H9 (cell line): ENCODE data around the gene ATP6V1G2. TPM values are rescaled to one million over a fixed set of nuclear protein-coding genes. Genes with fewer than 3 reads are reported as not detected.

ENCODE experiments used
- DNase-seq: peaks from one replicate; pipeline ENCODE4 v3.0.0-alpha.2; 2017
- H2AFZ ChIP-seq: one replicate; pipeline ENCODE4 v1.6.1; 2013; ENCODE audit warnings: mild to moderate bottlenecking, low read length, control low read depth, moderate library complexity
- H2AK5ac ChIP-seq: 2 replicates; pipeline ENCODE4 v1.6.1; 2013; ENCODE audit warnings: low read length, control low read depth, mixed read lengths; ENCODE audit not compliant: insufficient read length
- H2BK120ac ChIP-seq: one replicate; pipeline ENCODE4 v1.6.1; 2013; ENCODE audit warnings: low read depth, mild to moderate bottlenecking, low read length, control low read depth, inconsistent platforms; ENCODE audit not compliant: poor library complexity, severe bottlenecking
- H2BK12ac ChIP-seq: 2 replicates; pipeline ENCODE4 v1.6.1; 2013; ENCODE audit warnings: low read length, control low read depth, mixed read lengths, low read depth; ENCODE audit not compliant: insufficient read length
- H2BK15ac ChIP-seq: 2 replicates; pipeline ENCODE4 v1.6.1; 2013; ENCODE audit warnings: low read depth, low read length, control low read depth
- H2BK20ac ChIP-seq: one replicate; pipeline ENCODE4 v1.6.1; 2013; ENCODE audit warnings: low read depth, mild to moderate bottlenecking, low read length, control low read depth, inconsistent platforms; ENCODE audit not compliant: poor library complexity, severe bottlenecking
- H2BK5ac ChIP-seq: 2 replicates; pipeline ENCODE4 v1.6.1; 2013; ENCODE audit warnings: low read length, control low read depth, mixed read lengths; ENCODE audit not compliant: insufficient read length
- H3K14ac ChIP-seq: 2 replicates; pipeline ENCODE4 v1.6.1; 2013; ENCODE audit warnings: low read length, control low read depth; ENCODE audit not compliant: insufficient read depth
- H3K18ac ChIP-seq: 2 replicates; pipeline ENCODE4 v1.6.1; 2013; ENCODE audit warnings: low read depth, mild to moderate bottlenecking, mixed read lengths, low read length, control low read depth; ENCODE audit not compliant: insufficient read length
- H3K23ac ChIP-seq: 2 replicates; pipeline ENCODE4 v1.6.1; 2013; ENCODE audit warnings: low read length, control low read depth, mixed read lengths, low read depth; ENCODE audit not compliant: insufficient read length
- H3K23me2 ChIP-seq: 2 replicates; pipeline ENCODE4 v1.6.1; 2013; ENCODE audit warnings: low read depth, mild to moderate bottlenecking, mixed read lengths, low read length, control low read depth; ENCODE audit not compliant: insufficient read length, poor library complexity, severe bottlenecking
- H3K27ac ChIP-seq: 2 replicates; pipeline ENCODE4 v1.5.1; 2013; ENCODE audit warnings: low read length, control low read depth, mixed read lengths, low read depth; ENCODE audit not compliant: insufficient read length
- H3K27me3 ChIP-seq: 2 replicates; pipeline ENCODE4 v1.6.1; 2013; ENCODE audit warnings: low read length, control low read depth, inconsistent platforms; ENCODE audit not compliant: insufficient read depth
- H3K4ac ChIP-seq: 2 replicates; pipeline ENCODE4 v1.6.1; 2013; ENCODE audit warnings: low read depth, mild to moderate bottlenecking, control low read depth, inconsistent platforms, low read length, moderate library complexity
- H3K4me1 ChIP-seq: 2 replicates; pipeline ENCODE4 v1.6.1; 2013; ENCODE audit warnings: low read length, control low read depth, inconsistent platforms; ENCODE audit not compliant: insufficient read depth
- H3K4me2 ChIP-seq: 2 replicates; pipeline ENCODE4 v1.6.1; 2013; ENCODE audit warnings: low read length, control low read depth, mixed read lengths; ENCODE audit not compliant: insufficient read length, insufficient read depth
- H3K56ac ChIP-seq: 2 replicates; pipeline ENCODE4 v1.6.1; 2013; ENCODE audit warnings: low read depth, mild to moderate bottlenecking, mixed read lengths, low read length, control low read depth; ENCODE audit not compliant: insufficient read length
- H3K79me1 ChIP-seq: 2 replicates; pipeline ENCODE4 v1.6.1; 2013; ENCODE audit warnings: low read depth, mild to moderate bottlenecking, moderate library complexity, low read length, control low read depth, inconsistent platforms; ENCODE audit not compliant: insufficient read depth, poor library complexity, severe bottlenecking
- H3K79me2 ChIP-seq: 2 replicates; pipeline ENCODE4 v1.6.1; 2013; ENCODE audit warnings: low read length, control low read depth, inconsistent platforms; ENCODE audit not compliant: insufficient read depth
- H3K9ac ChIP-seq: 2 replicates; pipeline ENCODE4 v1.6.1; 2013; ENCODE audit warnings: low read length, control low read depth, mixed read lengths; ENCODE audit not compliant: insufficient read length; ENCODE audit errors: extremely low read depth
- H3K9me3 ChIP-seq: one replicate; pipeline ENCODE4 v1.6.1; 2013; ENCODE audit warnings: low read depth, low read length, inconsistent platforms; ENCODE audit not compliant: control insufficient read depth
- H3T11ph ChIP-seq: one replicate; pipeline ENCODE4 v1.6.1; 2013; ENCODE audit warnings: mild to moderate bottlenecking, low read length, control low read depth, inconsistent platforms
- H4K20me1 ChIP-seq: one replicate; pipeline ENCODE4 v1.6.1; 2013; ENCODE audit not compliant: control insufficient read depth, insufficient read length, insufficient read depth
- H4K5ac ChIP-seq: 2 replicates; pipeline ENCODE4 v1.6.1; 2013; ENCODE audit warnings: low read depth, mild to moderate bottlenecking, mixed read lengths, low read length, control low read depth; ENCODE audit not compliant: insufficient read length
- H4K8ac ChIP-seq: replicated peaks from 2 replicates; pipeline ENCODE4 v1.6.1; 2013; ENCODE audit warnings: low read length, control low read depth, mixed read lengths, low read depth; ENCODE audit not compliant: insufficient read length
- H4K91ac ChIP-seq: 2 replicates; pipeline ENCODE4 v1.6.1; 2013; ENCODE audit warnings: low read depth, mild to moderate bottlenecking, moderate library complexity, mixed read lengths, low read length, control low read depth; ENCODE audit not compliant: insufficient read length
- H3K27ac Mint-ChIP-seq, 3 experiments: 2 replicates in 2 of 3; 3 replicates in 1 of 3; pipeline ENCODE4 v1.8.0; 2020 to 2021; ENCODE audit warnings: mixed read lengths in 3 of 3, mild to moderate bottlenecking in 1 of 3, moderate library complexity in 1 of 3
- H3K27me3 Mint-ChIP-seq: 2 replicates; pipeline ENCODE4 v1.8.0; 2021; ENCODE audit warnings: low read depth, mild to moderate bottlenecking, moderate library complexity, mixed read lengths
- H3K36me3 Mint-ChIP-seq, 3 experiments: 2 replicates in 2 of 3; 3 replicates in 1 of 3; pipeline ENCODE4 v1.8.0; 2020 to 2021; ENCODE audit warnings: low read depth in 3 of 3, mixed read lengths in 3 of 3; ENCODE audit not compliant: insufficient read depth in 1 of 3
- H3K4me1 Mint-ChIP-seq, 2 experiments: 2 replicates each; pipeline ENCODE4 v1.8.0; 2020; ENCODE audit warnings: mixed read lengths in 2 of 2
- H3K4me3 Mint-ChIP-seq, 2 experiments: 2 replicates in 1 of 2; 3 replicates in 1 of 2; pipeline ENCODE4 v1.8.0; 2020 to 2021; ENCODE audit warnings: mild to moderate bottlenecking in 2 of 2, mixed read lengths in 2 of 2, moderate library complexity in 1 of 2
- H3K9me3 Mint-ChIP-seq, 2 experiments: 2 replicates in 1 of 2; 3 replicates in 1 of 2; pipeline ENCODE4 v1.8.0; 2020; ENCODE audit warnings: mild to moderate bottlenecking in 2 of 2, mixed read lengths in 2 of 2, moderate library complexity in 1 of 2
- WGBS: extraction: QIAGEN DNeasy Blood & Tissue Kit; methylation state at CpG from one replicate; pipeline ENCODE4 v1.1.7; 2013; ENCODE audit warnings: missing lambda C conversion rate, low lambda C conversion rate, mixed read lengths; ENCODE audit not compliant: insufficient read length; ENCODE audit errors: extremely low coverage; 5-methylcytosine and 5-hydroxymethylcytosine counted together
- total RNA-seq: library from RNA; stranded (reverse); gene quantifications from 2 replicates; pipeline ENCODE4 v1.2.1, GENCODE V29; 2021
- TF ChIP-seq, protein P1 (sequence below): fragments of 200-600 bp; sonication (generic); conservative IDR thresholded peaks from 3 replicates; pipeline ENCODE4 v1.8.0; 2021; ENCODE audit warnings: antibody characterized with exemption, mild to moderate bottlenecking

Gene ATP6V1G2
- total RNA-seq, 1 experiment from 2014 or later: 3.8 TPM

GRCh38 chr6:31531771-31532643 is 14.4 kb downstream of the ATP6V1G2 start:
- Mint-ChIP-seq H3K4me1 (peaks cover 23 to 33% of the 10 kb centered on the region in 2 experiments), H3K27ac (peak overlapping the region in 2 of 3 experiments; percentile 58 to 89; a peak in 3 of 7 replicates), H3K27me3 (no peaks in the 10 kb centered on the region), H3K4me3 (no peak overlapping the region; a peak in 1 of 5 replicates), H3K9me3 (no peaks in the 10 kb centered on the region; a peak in 1 of 5 replicates), H3K36me3 (peaks cover 66 to 76% (median 71%) of the 10 kb centered on the region in 3 experiments)
- Histone ChIP-seq H3K4ac (no peak overlapping the region), H3K23ac (no peak overlapping the region), H3K23me2 (no peaks in the 10 kb centered on the region), H3T11ph (no peak overlapping the region), H2BK20ac (no peak overlapping the region), H3K27me3 (no peaks in the 10 kb centered on the region), H2AFZ (no peak overlapping the region), H3K9me3 (no peaks in the 10 kb centered on the region), H2BK12ac (no peak overlapping the region), H2BK5ac (no peak overlapping the region), H3K56ac (no peak overlapping the region), H4K5ac (no peak overlapping the region), H3K4me2 (no peak overlapping the region), H3K14ac (no peak overlapping the region), H3K4me1 (no peaks in the 10 kb centered on the region; the same call in 1 of the 2 replicates), H2BK15ac (no peak overlapping the region), H4K20me1 (peaks cover 4% of the 10 kb centered on the region), H3K9ac (no peak overlapping the region), H3K79me1 (peaks cover 11% of the 10 kb centered on the region), H3K79me2 (no peaks in the 10 kb centered on the region; the same call in 1 of the 2 replicates), H2BK120ac (no peak overlapping the region), H4K91ac (no peak overlapping the region), H3K18ac (no peak overlapping the region), H2AK5ac (no peak overlapping the region), H4K8ac (no peak overlapping the region), H3K27ac (no peak overlapping the region)
- no CpG with 5 or more reads among the region's 9 CpGs for WGBS
- TF ChIP-seq, protein P1, sequence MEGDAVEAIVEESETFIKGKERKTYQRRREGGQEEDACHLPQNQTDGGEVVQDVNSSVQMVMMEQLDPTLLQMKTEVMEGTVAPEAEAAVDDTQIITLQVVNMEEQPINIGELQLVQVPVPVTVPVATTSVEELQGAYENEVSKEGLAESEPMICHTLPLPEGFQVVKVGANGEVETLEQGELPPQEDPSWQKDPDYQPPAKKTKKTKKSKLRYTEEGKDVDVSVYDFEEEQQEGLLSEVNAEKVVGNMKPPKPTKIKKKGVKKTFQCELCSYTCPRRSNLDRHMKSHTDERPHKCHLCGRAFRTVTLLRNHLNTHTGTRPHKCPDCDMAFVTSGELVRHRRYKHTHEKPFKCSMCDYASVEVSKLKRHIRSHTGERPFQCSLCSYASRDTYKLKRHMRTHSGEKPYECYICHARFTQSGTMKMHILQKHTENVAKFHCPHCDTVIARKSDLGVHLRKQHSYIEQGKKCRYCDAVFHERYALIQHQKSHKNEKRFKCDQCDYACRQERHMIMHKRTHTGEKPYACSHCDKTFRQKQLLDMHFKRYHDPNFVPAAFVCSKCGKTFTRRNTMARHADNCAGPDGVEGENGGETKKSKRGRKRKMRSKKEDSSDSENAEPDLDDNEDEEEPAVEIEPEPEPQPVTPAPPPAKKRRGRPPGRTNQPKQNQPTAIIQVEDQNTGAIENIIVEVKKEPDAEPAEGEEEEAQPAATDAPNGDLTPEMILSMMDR: no peak
- DNase-seq: no peak
